Neural cell (in vitro differentiated cells): Measurements from ENCODE around the gene NRG2. TPM values are rescaled to one million over a fixed set of nuclear protein-coding genes. Genes with fewer than 3 reads are reported as not detected.

ENCODE experiments used
- H2AFZ ChIP-seq: fragments of 200-600, 300-800 bp; sonication (generic), shearing (Covaris generic); 2 replicates; pipeline ENCODE4 v1.6.0; 2014; ENCODE audit warnings: low read depth, mild to moderate bottlenecking, antibody characterized with exemption, low read length, moderate library complexity
- H3F3A ChIP-seq: fragments of 200-600 bp; shearing (Covaris generic); 2 replicates; pipeline ENCODE4 v1.6.1; 2016; ENCODE audit warnings: mild to moderate bottlenecking, moderate library complexity, mixed read lengths, antibody characterized with exemption, low read length; ENCODE audit not compliant: insufficient read depth, poor library complexity, severe bottlenecking
- H3K27ac ChIP-seq: fragments of 200-600, 300-800 bp; sonication (generic), shearing (Covaris generic); 2 replicates; pipeline ENCODE4 v1.5.1; 2014; ENCODE audit warnings: mild to moderate bottlenecking, low read length, moderate library complexity
- H3K27me3 ChIP-seq: fragments of 300-800, 200-600 bp; sonication (generic), shearing (Covaris generic); 2 replicates; pipeline ENCODE4 v1.6.0; 2014; ENCODE audit warnings: mild to moderate bottlenecking, low read depth, low read length, moderate library complexity; ENCODE audit not compliant: insufficient read depth
- H3K36me3 ChIP-seq: fragments of 300-800, 200-600 bp; sonication (generic), shearing (Covaris generic); 2 replicates; pipeline ENCODE4 v1.5.1; 2014; ENCODE audit warnings: mild to moderate bottlenecking, antibody characterized with exemption, low read length, moderate library complexity; ENCODE audit not compliant: insufficient read depth
- H3K4me2 ChIP-seq: fragments of 300-800, 200-600 bp; sonication (generic), shearing (Covaris generic); 2 replicates; pipeline ENCODE4 v1.6.0; 2014; ENCODE audit warnings: mild to moderate bottlenecking, low read length
- H3K4me3 ChIP-seq: fragments of 300-800, 200-600 bp; sonication (generic), shearing (Covaris generic); 2 replicates; pipeline ENCODE4 v1.5.1; 2014; ENCODE audit warnings: mild to moderate bottlenecking, low read length, moderate library complexity
- H3K79me2 ChIP-seq: fragments of 200-600 bp; shearing (Covaris generic); replicated peaks from 2 replicates; pipeline ENCODE4 v1.6.0; 2014; ENCODE audit warnings: mild to moderate bottlenecking, low read length, moderate library complexity; ENCODE audit not compliant: insufficient read depth
- H3K9ac ChIP-seq: fragments of 300-800, 200-600 bp; sonication (generic), shearing (Covaris generic); 2 replicates; pipeline ENCODE4 v1.6.1; 2016; ENCODE audit warnings: mild to moderate bottlenecking, low read length, mixed read lengths
- H3K9me2 ChIP-seq: fragments of 200-600 bp; shearing (Covaris generic); 2 replicates; pipeline ENCODE4 v1.6.1; 2016; ENCODE audit warnings: mild to moderate bottlenecking, low read length, mixed read lengths; ENCODE audit not compliant: insufficient read depth
- H3K9me3 ChIP-seq: fragments of 200-600, 300-800 bp; sonication (generic), shearing (Covaris generic); 2 replicates; pipeline ENCODE4 v1.6.1; 2016; ENCODE audit warnings: mild to moderate bottlenecking, mixed run types, low read length, moderate library complexity, mixed read lengths
- H4K20me1 ChIP-seq: fragments of 200-600 bp; shearing (Covaris generic); 2 replicates; pipeline ENCODE4 v1.6.1; 2016; ENCODE audit warnings: mild to moderate bottlenecking, mixed run types; ENCODE audit not compliant: insufficient read depth
- CTCF ChIP-seq: fragments of 450-650 bp; IDR thresholded peaks from 2 replicates; pipeline ENCODE4 v1.5.1; 2014; ENCODE audit warnings: antibody characterized with exemption, mild to moderate bottlenecking, moderate library complexity; ENCODE audit not compliant: poor library complexity, severe bottlenecking
- EP300 ChIP-seq: fragments of 450-650 bp; conservative IDR thresholded peaks from 2 replicates; pipeline ENCODE4 v1.6.1; 2014; ENCODE audit warnings: antibody characterized with exemption, mild to moderate bottlenecking, moderate library complexity; ENCODE audit not compliant: poor library complexity, severe bottlenecking
- EZH2 ChIP-seq: fragments of 200-600, 300-800 bp; shearing (Covaris generic), sonication (generic); IDR thresholded peaks from 2 replicates; pipeline ENCODE4 v1.6.1; 2014; ENCODE audit warnings: antibody characterized with exemption, low read length, borderline replicate concordance, mild to moderate bottlenecking; ENCODE audit not compliant: insufficient read depth, poor library complexity, severe bottlenecking
- MXI1 ChIP-seq: fragments of 450-650 bp; conservative IDR thresholded peaks from 2 replicates; pipeline ENCODE4 v1.6.1; 2014; ENCODE audit warnings: antibody characterized with exemption, mild to moderate bottlenecking; ENCODE audit not compliant: poor library complexity, severe bottlenecking
- POLR2AphosphoS5 ChIP-seq: IDR thresholded peaks from 2 replicates; pipeline ENCODE4 v1.6.1; 2012
- RAD21 ChIP-seq: fragments of 450-650 bp; conservative IDR thresholded peaks from 2 replicates; pipeline ENCODE4 v1.6.1; 2014; ENCODE audit warnings: antibody characterized with exemption, mild to moderate bottlenecking, moderate library complexity
- REST ChIP-seq: IDR thresholded peaks from 2 replicates; pipeline ENCODE4 v1.6.1; 2012; ENCODE audit warnings: borderline replicate concordance
- SMC3 ChIP-seq: fragments of 450-650 bp; conservative IDR thresholded peaks from 2 replicates; pipeline ENCODE4 v1.6.1; 2014; ENCODE audit warnings: antibody characterized with exemption, mild to moderate bottlenecking, moderate library complexity; ENCODE audit not compliant: poor library complexity
- TAF1 ChIP-seq: IDR thresholded peaks from 2 replicates; pipeline ENCODE4 v1.6.1; 2012; ENCODE audit warnings: low read depth
- polyA plus RNA-seq: library from polyadenylated mRNA; depleted of rRNA; stranded (reverse); fragments of >200 nt; gene quantifications from 2 replicates; pipeline ENCODE4 v1.2.3, GENCODE V29; 2014

Gene NRG2
- polyA plus RNA-seq, 1 donor from 2014 or later, result 5.4 TPM

GRCh38 chr5:139984816-139985215 is 58.3 kb downstream of the NRG2 start:
- Histone ChIP-seq H3K4me2 (no peak overlapping the region), H3K4me3 (no peak overlapping the region), H3K9ac (no peak overlapping the region), H3F3A (no peaks in the 10 kb centered on the region), H3K9me3 (no peaks in the 10 kb centered on the region), H3K27me3 (no peaks in the 10 kb centered on the region), H3K79me2 (no peaks in the 10 kb centered on the region), H2AFZ (no peak overlapping the region), H3K9me2 (no peaks in the 10 kb centered on the region), H4K20me1 (no peaks in the 10 kb centered on the region), H3K36me3 (no peaks in the 10 kb centered on the region), H3K27ac (no peak overlapping the region)
- TF ChIP-seq RAD21, result no peak
- TF ChIP-seq EZH2, result no peak
- TF ChIP-seq MXI1, result no peak
- no peak for TF ChIP-seq SMC3
- TF ChIP-seq POLR2AphosphoS5, result no peak
- no peak for TF ChIP-seq REST
- no peak for TF ChIP-seq EP300

GRCh38 chr5:139982975-139983240 is 60.2 kb downstream of the NRG2 start:
- Histone ChIP-seq H3K27ac (no peak overlapping the region), H3K4me2 (no peak overlapping the region), H3K79me2 (no peaks in the 10 kb centered on the region), H3K9me2 (no peaks in the 10 kb centered on the region), H4K20me1 (no peaks in the 10 kb centered on the region), H3K27me3 (no peaks in the 10 kb centered on the region), H3K4me3 (no peak overlapping the region), H3F3A (no peaks in the 10 kb centered on the region), H3K9me3 (no peaks in the 10 kb centered on the region), H2AFZ (no peak overlapping the region), H3K36me3 (no peaks in the 10 kb centered on the region), H3K9ac (no peak overlapping the region)
- TF ChIP-seq REST, result no peak
- TF ChIP-seq CTCF, result no peak
- no peak for TF ChIP-seq SMC3
- no peak for TF ChIP-seq POLR2AphosphoS5
- TF ChIP-seq RAD21, result no peak
- no peak for TF ChIP-seq TAF1
- TF ChIP-seq EZH2, result no peak
- no peak for TF ChIP-seq MXI1
- TF ChIP-seq EP300, result no peak
